Stimulated activated CD4-positive, alpha-beta T cell treated with anti-CD3 and anti-CD28 coated beads, Interleukin-4, amount 100 ng/mL, for 1 hour (primary cell): ENCODE results near the gene CCDC124.
A peak's percentile ranks its signal among the peaks of the same experiment; 100 is the strongest.
"Not testable (repeated sequence)": the region's sequence is repeated elsewhere in the genome, so short reads cannot be mapped to it uniquely, and the experiment has no call there.

Source experiments
- DNase-seq: peaks from one replicate; pipeline ENCODE4 v3.0.0-alpha.2; 2020

The CCDC124 gene, protein sequence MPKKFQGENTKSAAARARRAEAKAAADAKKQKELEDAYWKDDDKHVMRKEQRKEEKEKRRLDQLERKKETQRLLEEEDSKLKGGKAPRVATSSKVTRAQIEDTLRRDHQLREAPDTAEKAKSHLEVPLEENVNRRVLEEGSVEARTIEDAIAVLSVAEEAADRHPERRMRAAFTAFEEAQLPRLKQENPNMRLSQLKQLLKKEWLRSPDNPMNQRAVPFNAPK

DNA sequence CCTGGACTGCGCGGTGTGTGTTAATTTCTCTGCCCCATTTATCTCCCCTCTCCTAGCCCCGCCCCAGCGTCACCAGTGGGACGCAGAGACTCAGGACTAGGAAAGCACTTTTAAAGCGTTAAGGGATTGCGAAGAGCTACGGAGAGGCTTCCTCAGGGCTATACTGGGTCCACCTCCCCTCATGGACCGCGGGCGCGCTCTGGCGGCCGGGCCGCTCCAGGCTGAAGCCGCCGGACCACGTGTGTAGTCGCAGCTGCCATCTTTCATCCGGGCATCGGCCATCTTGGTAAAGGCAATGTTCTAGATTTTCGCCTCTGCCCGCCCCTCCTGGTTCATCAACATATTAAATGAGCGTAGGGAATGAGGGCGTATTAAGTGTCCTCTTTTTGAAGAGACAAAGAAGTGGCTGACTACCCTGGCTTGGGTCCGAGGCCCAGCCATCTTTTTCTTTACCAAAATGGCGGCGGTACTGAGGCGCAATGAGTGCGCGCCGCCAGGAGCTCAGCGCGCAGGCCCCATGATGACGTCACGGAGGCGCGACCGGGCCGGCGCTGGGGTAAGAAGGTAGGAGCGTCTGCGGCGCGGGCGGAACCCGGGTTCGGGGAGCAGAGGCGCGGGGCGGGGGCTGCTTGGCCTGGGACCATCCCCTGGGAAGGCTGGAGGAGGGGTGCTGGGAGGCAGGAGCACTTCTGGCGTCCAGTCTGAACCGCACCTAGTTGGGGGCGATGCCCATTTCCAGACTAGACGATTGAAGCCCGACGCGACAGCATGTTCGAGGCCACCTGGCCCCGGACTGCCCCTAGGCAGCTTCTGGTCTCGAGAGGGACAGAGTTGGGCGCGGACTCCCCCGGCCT, at the start of gene CCDC124:
CCDC124 (plus strand) TSS at position 531 of the 854 bp plus-strand sequence. CDS start 3,406 bp downstream, outside the sequence.
- peak; percentile 91 for DNase-seq

DNA sequence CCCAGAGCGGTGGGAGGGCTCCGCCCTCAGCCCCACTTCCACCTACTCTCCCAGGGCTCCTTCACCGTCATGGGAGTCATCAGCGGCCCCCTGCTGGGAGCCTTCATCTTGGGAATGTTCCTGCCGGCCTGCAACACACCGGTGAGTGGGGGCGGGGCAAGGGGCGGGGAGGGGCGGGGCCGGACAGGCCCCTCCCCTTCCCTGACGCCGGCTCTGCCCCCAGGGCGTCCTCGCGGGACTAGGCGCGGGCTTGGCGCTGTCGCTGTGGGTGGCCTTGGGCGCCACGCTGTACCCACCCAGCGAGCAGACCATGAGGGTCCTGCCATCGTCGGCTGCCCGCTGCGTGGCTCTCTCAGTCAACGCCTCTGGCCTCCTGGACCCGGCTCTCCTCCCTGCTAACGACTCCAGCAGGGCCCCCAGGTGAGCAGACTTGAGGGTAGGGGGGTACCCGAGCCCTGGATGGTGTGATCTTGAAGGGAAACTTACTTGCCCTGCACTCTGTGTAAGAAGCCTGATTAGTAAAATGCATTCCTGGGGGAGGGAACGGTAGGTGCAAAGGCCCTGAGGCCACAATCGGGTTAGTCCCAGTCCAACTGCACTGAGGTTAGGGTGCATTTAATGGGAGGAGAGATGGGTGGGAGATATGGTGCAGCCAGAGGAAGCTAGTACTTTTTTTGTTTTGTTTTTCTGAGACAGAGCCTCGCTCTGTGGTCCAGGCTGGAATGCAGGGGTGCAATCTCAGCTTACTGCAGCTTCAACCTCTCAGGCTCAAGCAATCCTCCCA, 49.0 kb upstream of the CCDC124 start:
- no peak for DNase-seq

DNA sequence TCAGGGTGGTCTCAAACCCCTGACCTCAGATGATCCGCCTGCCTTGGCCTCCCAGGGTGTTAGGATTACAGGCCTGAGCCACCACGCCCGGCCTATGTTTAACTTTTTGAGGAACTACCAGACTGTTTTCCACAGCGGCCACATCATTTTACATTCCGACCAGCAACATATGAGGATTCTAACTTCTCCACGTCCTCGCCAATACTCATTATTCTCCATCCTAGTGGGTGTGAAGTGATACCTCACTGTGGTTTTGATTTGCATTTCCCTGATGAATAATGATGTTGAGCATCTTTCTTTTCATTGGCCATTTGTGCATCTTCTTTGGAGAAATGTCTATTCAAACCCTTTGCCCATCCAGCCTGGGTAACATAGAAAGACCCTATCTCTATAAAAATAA, 46.3 kb upstream of the CCDC124 start:
- DNase-seq, result no peak

DNA sequence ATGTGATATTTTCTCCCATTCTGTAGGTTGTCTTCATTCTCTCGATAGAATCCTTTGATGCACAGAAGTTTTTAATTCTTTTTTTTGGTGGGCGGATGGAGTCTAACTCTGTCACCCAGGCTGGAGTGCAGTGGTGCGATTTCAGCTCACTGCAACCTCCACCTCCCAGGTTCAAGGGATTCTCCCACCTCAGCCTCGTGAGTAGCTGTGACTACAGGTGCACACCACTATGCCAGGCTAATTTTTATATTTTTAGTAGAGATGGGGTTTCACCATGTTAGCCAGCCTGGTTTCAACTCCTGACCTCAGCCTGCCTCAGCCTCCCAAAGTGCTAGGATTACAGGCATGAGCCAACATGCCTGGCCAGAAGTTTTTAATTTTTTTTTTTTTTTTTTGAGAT, 45.6 kb upstream of the CCDC124 start:
- DNase-seq, result not testable (repeated sequence)

DNA sequence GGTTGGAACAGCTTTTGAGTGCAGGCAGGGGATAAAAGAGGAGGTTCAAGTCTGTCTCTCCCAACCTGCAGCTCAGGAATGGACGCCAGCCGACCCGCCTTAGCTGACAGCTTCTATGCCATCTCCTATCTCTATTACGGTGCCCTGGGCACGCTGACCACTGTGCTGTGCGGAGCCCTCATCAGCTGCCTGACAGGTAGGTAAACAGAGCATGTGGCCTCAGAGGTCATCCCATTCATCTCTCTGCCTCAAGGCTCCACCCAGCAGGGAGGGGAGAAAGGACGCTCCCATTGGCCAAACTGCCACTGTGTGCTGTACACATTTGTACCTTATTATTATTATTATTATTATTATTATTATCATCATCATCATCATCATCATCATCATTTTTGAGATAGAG, 44.6 kb upstream of the CCDC124 start:
- DNase-seq, result no peak

DNA sequence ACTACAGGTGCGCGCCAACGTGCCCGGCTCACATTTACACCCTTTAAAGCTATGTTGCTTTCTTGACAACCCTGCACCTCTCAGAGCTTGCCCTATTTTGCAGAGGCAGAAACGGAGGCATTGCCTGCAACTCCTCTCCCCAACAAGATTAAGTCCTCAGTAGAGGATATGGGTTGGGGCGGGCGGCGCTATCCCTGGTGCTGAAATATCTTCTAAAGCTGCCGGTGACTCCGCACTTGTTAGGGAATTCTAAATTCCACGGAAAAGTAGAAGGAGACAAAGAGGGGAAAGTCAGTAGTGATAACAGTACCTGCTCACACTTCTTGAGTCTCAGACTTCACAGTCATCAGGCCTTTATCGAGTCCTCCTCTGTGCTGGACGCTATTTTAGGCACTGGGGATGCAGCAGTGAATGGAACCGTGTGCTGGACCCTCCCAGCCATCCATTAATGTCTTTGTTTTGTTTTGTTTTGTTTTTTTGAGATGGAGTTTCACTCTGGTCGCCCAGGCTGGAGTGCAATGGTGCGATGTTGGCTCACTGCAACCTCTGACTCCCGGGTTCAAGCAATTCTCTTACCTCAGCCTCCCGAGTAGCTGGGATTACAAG, 43.1 kb upstream of the CCDC124 start:
- no peak for DNase-seq

DNA sequence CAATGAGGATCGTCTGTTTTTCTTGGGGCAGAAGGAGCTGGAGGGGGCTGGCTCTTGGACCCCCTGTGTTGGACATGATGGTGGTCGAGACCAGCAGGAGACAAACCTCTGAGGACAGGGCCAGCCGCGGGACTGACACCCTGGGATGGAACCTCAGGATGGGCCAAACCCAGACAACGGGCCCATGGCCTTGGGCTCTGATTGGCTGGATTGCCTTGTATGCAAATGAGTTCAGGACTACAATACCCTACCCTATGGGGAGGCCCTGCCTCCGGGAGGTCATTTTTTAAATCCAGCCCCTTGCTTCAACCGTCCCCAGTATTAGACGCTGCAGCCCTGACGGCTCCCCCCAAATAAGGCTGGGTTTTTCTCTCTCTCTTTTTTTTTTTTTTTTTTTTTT, 39.0 kb upstream of the CCDC124 start:
- DNase-seq, result no peak

DNA sequence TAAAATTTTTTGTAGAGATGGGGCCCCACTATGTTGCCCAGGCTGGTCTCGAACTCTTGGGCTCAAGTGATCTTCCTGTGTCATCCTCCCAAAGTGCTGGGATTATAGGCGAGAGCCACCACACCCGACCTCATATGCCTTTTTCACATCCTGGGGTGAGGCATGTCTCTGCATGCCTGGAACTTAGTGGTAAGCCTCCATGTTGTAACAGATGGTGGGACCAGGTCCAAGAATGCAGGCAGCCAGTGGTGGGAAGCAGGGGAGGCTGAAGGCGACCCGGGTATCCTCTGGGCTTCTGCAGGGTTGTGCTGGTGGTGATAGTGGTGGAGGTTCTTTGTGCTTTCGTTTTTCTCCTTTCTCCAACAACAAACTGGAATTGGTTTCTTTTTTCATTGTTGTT, 30.1 kb upstream of the CCDC124 start:
- DNase-seq, result no peak

DNA sequence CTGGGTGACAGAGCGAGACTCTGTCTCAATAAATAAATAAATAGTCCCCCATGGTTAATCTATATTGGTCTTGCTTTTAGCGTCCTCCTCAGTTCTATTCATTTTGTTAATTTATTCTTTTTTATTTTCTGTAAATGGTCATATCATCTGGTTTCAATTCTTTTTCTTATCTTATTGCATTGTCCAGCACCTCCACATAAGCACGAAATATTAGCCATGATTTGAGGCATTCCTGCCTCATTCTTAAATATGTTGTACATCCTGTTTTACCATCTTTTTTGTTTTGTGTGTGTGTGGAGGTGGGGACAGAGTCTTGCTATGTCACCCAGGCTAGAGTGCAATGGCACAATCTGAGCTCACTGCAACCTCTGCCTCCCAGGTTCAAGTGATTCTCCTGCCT, 24.6 kb upstream of the CCDC124 start:
- no peak for DNase-seq

DNA sequence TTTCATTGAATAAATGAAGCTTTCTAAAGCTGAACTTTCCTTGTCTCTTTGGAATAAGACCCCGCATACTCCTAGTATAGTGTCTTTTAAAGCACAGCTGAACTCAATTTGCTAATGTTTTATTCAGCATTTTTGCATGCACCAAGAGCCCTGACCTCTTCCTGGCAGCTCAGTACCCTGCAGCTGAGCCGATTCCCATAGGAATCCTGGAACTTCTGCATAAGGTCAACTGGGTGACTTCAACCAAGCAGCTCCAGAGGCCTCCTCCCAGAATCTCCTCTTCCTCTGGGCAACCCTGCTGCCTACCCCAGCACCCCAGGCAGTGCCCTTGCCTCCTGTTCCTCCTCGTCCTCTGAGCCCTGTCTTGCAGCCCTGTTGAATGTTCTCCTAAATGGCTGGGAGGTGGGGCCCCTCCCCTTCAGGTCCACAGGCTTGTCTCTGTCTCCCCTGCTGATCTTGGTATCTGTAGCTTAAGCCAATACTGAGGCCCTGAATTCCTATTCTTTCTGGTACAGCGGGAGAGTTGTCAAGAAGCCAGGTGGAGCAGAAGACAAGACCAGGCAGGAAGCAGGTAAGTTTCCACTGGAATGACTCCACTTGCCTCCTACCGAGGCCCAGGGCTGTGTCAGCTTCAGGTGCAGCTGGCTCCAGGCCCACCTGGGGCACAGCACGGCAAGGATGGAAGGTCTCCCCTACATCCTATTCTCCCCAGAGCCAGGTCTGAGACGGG, 23.6 kb upstream of the CCDC124 start:
- no peak for DNase-seq

DNA sequence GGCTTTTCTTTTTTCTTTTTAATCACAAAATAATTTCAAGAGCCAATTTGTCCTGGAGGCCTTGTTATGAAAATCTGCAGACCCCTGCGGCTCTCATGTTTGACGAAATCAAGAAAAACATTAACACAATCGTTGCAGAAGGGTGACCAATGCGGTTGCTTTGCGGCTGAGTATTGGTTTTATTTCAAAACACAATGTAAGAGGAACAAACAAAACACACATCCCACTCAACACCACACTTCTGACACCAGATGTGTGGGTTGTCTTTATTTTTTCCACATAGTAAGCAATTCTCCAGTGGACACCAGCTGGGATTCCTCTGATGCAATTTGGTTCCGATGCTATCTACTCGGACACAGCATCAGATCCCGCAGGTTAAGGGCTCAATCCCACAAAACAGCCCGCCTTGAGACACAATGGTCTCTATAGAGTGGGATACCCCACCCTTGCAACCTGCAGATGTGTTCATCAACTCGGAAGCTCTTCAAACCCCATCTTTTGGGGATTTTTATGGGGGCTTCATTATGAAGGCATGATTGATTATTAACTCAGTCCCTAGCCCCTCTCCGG, 21.9 kb upstream of the CCDC124 start:
- no peak for DNase-seq

DNA sequence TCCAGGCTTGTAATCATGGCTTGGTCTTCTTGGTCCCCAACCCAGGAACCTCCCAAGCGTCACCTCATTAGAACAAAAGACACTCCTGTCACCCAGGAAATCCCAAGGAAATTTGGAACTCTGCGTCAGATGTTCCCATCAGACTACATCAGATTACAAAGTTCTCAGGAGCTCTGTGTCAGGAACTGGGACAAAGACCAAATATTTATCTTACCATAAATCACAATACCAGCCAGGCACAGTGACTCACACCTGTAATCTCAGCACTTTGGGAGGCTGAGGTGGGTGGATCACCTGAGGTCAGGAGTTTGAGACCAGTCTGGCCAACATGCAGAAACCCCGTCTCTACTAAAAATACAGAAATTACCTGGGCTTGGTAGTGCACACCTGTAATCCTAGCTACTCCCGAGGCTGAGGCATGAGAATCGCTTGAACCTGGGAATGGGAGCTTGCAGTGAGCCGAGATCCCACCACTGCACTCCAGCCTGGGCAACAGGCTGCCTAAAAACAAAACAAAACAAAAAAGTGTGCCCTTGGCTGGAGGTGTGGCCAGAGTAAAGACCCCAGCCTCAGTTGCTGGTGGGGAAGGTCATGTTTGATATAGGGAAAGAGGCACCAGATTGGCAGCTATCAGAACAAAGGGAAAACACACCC, 16.7 kb upstream of the CCDC124 start:
- no peak for DNase-seq

DNA sequence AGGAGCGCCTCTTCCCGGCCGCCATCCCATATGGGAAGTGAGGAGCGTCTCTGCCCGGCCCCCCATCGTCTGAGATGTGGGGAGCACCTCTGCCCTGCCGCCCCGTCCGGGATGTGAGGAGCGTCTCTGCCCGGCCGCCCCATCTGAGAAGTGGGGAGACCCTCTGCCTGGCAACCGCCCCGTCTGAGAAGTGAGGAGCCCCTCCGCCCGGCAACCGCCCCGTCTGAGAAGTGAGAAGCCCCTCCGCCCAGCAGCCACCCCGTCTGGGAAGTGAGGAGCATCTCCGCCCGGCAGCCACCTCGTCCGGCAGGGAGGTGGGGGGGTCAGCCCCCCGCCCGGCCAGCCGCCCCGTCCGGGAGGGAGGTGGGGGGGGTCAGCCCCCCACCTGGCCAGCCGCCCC, 14.7 kb upstream of the CCDC124 start:
- not testable (repeated sequence) for DNase-seq

DNA sequence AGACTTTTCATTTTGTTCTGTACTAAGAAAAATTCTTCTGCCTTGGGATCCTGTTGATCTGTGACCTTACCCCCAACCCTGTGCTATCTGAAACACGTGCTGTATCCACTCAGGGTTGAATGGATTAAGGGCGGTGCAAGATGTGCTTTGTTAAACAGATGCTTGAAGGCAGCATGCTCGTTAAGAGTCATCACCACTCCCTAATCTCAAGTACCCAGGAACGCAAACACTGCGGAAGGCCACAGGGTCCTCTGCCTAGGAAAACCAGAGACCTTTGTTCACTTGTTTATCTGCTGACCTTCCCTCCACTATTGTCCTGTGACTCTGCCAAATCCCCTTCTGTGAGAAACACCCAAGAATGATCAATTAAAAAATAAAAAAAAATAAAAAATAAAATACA, 13.7 kb upstream of the CCDC124 start:
- not testable (repeated sequence) for DNase-seq

DNA sequence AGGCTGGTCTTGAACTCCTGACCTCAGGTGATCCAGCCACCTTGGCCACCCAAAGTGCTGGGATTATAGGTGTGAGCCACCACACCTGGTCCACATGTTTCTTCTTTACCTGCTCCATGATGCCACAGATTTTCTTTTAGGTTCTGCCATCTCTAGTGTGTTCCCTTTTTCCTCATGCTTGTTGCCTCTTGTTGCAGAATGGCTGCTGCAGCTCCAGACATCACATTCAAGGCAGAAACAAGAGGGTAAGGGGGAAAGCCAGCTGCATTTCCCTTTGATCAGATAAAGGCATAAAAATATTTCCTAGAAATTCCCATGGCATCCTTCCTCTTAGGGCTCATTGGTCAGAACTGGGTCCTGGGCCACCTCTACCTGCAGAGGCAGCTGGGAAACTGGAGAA, 12.3 kb upstream of the CCDC124 start:
- DNase-seq, result no peak

DNA sequence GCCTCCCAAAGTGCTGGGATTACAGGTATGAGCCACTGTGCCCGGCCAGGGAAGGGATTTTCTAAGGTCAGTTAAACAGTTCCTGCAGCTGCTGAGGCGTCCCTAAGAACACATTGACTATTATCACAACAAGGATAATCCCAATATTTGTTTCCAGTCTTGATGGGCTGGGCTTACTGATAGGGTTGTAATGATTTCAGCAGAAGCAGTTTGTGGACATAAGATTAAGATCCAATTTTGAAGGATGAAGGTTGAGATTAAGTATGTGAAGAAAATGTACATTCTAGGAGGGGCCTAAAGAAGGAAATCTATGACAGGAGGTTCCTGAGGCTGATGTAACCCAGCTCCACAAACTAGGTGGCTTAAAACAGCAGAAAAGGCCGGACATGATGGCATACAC, 10.7 kb upstream of the CCDC124 start:
- no peak for DNase-seq

DNA sequence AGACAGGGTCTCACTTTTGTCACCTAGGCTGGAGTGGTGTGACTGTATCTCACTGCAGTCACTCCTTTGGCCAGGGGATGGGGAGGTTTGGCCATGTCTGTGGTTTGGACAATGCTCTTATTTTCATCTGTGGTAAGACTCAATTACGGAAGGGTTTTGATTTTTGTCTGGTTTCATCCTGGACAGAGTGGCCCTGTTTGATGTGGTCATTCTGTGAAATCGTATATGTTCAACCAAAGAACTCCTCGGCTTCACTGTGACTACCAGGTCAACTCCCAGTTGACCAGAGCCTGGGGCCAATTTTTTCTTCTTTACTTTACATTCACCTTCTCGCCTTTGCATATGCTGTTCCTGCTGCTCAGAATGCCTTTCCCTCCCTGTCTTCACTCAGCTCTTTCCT, 6.8 kb upstream of the CCDC124 start:
- no peak for DNase-seq

DNA sequence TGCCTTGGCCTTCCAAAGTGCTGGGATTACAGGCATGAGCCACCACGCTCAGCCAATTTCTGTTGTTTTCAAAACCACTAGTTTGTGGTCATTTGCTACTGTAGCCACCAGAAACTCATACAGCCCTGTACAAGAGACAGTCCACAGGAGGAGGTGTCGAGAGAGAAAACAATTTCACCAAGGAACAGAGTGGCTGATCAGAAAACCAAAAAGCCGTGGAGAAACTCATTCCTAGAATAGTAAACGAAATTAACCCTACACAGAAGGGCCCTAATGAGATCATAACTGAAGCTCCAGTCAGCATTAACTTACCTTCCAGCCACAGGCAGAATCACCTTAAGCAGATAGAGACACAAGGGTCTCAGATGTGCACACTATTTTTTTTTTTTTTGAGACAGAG, 3.8 kb upstream of the CCDC124 start:
- no peak for DNase-seq

DNA sequence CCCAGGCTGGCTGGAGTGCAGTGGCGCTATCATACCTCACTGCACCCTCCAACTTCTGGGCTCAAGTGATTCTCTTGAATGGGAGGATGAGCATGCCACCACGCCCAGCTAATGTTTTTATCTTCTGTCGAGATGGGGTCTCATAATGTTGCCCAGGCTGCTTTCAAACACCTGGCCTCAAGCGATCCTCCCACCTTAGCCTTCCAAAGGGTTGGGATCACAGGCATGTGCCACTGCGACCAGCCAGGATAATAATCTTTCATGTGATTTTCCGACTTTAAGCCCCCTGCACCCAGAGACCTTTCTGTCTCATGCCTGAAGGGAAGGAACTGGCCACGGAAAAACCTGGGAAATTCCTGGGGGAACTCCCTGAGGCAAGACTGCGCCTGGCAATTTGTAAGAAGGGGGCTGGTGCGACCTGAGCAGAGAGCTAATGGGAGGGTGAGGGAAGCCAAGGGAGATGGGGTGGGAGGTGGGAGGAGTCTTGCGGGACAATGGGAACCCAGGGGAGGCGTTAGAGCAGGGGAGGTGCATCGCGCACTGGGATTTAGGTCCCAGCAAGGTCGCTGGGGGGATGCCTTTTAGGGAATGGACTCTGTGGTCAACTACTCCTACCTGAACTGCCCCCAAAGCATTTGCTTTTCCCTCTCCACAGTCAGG, 1.2 kb upstream of the CCDC124 start:
- no peak for DNase-seq

DNA sequence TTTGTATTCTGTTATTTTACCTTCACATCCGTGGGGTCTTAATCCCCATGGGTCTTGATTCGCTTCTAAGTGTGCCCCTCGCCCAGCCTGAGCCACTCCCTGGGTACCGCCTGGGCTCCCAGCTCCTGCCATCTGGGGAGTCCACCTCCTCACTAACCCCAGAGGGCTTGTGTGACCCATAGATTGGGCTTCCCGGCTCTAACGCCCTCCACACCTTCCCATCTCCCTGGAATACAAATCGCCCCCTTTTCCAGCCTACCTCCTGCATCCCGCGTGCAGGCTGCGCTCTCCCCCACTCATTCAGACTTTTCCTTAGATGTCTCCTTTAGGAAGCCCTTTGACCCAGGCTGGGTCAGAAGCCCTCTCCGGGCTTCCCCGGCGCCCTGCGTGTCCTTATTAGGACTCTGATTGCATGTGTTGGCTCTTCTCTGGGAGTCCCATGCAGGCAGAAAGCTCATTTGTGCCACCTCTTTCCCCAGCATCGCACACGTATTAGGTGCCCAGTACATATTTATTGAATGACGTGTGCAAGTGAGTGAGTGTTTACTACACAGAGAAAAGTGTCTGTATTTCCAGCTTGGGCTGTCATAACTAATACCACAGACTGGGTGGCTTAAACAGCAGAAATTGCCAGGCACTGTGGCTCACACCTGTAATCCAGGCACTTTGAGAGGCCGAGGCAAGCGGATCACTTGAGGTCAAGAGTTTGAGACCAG, 757 bp downstream of the CCDC124 start:
- DNase-seq, result no peak
